ENCODE measurements around the gene ERG.

Gene ERG

GRCh38 chr21:38500073-38500472, 1.8 kb upstream of the ERG start:
- no peak for FAIRE-seq
- DNase-seq (ENCODE audit: low spot score), result no peak

GRCh38 chr21:38499296-38499695, 1.0 kb upstream of the ERG start:
- FAIRE-seq, result no peak
- DNase-seq (ENCODE audit: low spot score), result no peak

GRCh38 chr21:38496224-38496623, 2.1 kb downstream of the ERG start:
- DNase-seq (ENCODE audit: low spot score) (no peak), FAIRE-seq (no peak)

- DNase-seq (ENCODE audit: low spot score) (no peak), FAIRE-seq (no peak)
Measured at GRCh38 chr21:38495696-38496095, 2.6 kb downstream of the ERG start.

GRCh38 chr21:38495242-38495641, 3.0 kb downstream of the ERG start:
- DNase-seq (ENCODE audit: low spot score), result no peak
- FAIRE-seq, result no peak

DNA sequence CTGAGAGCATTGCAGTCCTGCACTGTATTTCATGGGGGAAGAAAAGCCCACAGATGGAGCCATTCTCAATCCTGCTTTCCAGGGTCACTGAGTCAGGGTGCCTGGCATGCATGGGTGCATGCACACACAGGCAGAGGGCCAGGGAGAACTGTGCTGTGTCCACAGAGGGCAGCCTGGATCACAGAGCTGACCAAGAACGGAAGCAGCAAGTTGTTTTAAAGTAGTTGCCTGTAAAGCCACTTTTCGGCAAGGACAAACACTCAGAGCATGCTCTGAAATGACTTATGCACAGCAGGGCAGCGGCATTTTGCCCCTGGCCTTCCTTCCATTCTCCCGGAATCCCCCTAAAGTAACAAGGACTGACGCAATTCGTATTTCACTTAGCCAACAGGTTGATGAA, 3.6 kb downstream of the ERG start:
- peak; percentile 62 for FAIRE-seq

DNA sequence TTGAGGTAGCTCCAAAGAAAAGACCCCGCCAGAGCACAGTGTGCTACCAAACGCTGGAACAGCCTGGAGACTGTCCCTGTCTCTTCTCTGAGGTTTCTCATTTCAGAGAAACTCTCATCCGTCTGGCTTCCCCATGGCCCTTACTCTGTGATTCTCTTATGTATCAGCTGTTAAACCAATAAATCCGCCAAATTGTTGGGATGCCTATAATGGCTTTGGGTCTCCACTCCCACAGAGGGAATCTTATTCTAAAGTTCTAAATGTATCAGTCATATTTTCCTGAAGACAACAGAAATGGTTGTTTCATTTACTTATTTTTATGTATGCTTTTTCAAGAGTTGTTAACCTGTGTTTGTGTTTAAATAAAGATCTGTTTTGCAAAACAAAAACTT, 4.0 kb downstream of the ERG start:
- no peak for FAIRE-seq
- no peak for DNase-seq (ENCODE audit: low spot score)

More for the DNA sequence above, 3.6 kb downstream of the ERG start:
- peak; percentile 55 for DNase-seq (ENCODE audit: low spot score)

- DNase-seq (ENCODE audit: low spot score) (no peak), FAIRE-seq (no peak)
Measured at GRCh38 chr21:38493549-38494250, 4.6 kb downstream of the ERG start.

GRCh38 chr21:38492007-38492406, 6.3 kb downstream of the ERG start:
- FAIRE-seq (no peak), DNase-seq (ENCODE audit: low spot score) (no peak)

DNA sequence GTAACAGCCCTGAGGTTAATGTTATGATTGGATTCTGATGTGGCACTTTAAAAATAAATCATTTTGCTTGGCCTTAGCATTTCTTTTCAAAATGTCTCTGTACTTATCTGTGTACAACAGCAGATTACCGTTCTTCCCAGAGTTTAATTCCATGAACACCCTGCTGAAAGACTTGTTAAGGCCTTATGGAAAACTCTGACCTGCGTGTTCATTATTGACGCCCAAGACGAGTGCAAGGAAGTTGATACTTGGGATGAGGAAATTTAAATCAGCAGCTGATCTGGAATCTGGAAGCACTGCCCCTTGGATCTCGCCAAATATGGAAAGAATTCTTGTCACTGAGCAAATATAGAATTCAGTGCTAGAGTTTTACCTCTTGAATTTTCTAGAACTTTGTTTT, 6.7 kb downstream of the ERG start:
- FAIRE-seq (no peak), DNase-seq (ENCODE audit: low spot score) (no peak)

GRCh38 chr21:38490411-38491020, 7.8 kb downstream of the ERG start:
- DNase-seq (ENCODE audit: low spot score) (no peak), FAIRE-seq (no peak)

DNA sequence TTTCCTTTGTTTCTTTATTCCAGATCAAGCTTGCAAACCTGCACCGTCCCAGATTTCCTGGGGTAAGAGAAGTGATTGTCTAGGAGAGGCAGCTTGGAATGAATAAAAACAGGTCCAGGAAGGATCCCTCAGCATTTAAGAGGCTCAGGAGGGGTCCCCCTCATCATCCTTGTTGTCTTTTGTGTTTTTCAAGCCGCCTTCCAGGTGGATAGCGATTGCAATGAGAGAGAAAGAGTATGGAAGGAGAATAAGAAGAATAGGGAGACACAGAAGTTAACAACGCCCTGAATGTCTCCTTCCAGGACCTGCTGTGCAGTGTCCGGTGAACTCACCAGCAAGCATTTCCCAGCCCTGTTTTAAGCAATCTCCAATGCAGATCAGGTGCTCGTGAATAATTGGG, 8.5 kb downstream of the ERG start:
- DNase-seq (ENCODE audit: low spot score) (no peak), FAIRE-seq (no peak)

GRCh38 chr21:38489271-38489652, 9.0 kb downstream of the ERG start:
- FAIRE-seq (no peak), DNase-seq (ENCODE audit: low spot score) (no peak)

DNA sequence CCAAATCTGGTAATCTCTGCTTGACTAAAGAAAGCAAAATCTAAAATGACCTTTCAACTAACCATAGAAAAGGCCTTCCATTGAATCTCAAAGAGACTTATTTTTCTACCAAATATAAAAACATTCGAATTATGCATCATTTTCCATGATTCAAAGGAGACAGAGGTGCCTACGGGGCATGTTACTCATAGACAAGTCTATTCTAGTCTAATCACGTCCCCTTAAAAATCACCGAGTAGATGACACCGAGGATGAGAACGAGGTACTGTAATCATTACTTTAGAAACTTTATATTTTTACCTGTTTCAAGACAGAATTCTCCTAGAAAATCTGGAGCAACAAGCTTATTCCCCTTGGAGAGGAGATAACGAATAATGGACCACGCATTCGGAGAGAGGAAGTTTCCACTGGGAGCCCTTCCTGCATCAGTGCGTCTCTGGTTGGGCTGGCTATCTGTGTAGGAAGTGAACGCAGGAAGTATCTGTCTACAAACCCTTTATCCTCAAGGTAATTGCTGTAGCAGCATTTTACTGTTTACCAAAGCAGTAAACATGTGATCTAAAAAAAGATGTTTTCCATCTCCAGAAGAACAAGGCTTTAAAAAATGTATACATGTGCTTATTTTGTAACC, 9.5 kb downstream of the ERG start:
- FAIRE-seq (no peak), DNase-seq (ENCODE audit: low spot score) (no peak)

GRCh38 chr21:38487901-38488639, 10.2 kb downstream of the ERG start:
- FAIRE-seq, result no peak
- DNase-seq (ENCODE audit: low spot score), result no peak

DNA sequence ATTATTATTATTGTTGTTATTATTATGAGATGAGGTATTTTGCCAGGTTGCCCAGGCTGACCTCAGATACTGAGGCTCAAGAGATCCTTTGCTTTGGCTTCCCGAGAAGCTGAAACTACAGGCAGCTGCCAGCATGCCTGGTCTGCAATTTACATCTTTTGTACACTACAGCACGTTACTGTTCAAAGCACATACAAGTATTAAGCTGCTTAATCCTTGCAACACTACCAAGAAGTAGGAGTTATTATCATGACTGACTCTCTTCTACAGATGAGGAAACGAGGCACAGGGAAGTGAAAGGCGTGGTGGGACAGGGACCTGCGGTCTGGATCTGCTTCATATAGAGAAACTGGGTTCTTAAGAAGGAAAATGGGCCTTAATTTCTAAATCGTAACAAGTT, 11.6 kb downstream of the ERG start:
- FAIRE-seq, result no peak
- no peak for DNase-seq (ENCODE audit: low spot score)

DNA sequence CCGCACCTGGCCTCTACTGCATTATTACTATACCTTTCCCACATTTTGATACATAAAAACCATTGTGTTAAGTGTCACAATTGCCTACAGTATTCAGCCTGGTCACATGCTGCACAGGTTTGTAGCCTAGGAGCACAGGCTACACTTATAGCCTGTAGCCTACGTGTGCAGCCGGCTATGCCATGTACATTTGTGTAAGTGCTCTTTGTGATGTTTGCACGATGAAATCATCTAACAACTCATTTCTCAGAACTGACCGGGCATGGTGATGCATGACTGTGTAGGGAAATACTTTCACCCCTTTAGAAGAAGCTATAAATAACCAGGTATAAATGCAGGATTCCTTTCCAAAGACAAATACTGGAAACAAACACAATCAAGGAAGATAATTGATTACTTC, 12.1 kb downstream of the ERG start:
- peak; percentile 59 for FAIRE-seq

GRCh38 chr21:38479641-38480525, 18.4 kb downstream of the ERG start:
- DNase-seq (ENCODE audit: low spot score) (no peak), FAIRE-seq (no peak)

More for the DNA sequence above, 12.1 kb downstream of the ERG start:
- DNase-seq (ENCODE audit: low spot score), result peak; percentile 79

DNA sequence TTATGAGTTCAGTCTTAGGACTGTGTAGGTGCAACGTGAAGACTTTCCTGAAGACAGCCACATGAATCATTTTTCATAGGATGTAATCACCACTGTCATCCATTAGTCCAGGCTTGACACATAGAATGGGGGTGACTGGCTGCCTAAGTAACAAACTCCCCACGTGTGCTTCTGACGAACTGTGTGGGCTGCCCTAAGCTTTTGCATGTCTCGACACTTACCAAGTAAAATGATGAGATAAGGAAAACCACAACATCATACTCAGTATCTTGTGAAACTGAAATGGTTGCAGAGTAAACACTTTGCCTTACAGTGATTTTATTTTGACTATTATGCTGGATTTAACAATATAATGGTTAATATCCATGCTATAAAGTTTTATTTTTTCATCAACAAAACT, 19.5 kb downstream of the ERG start:
- FAIRE-seq, result no peak
- DNase-seq (ENCODE audit: low spot score), result peak; percentile 70

DNA sequence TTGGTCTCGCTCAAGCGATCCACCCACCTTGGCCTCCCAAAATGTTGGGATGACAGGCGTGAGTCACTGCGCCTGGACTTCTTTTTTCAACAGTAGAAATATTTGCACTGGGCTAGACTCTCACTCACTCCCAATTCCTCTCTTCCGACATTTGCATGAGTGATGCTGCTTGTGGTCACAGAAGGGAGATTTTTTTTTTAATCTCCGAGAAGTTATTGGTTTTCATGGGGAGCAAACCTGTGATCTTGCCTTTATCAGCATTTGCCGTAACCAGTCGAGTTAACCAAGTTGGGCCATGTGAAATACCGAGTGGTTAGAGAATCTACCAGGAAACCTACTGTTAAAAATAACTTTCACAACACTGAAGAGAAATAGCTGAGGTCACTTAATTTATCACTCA, 21.1 kb downstream of the ERG start:
- peak; percentile 14 for FAIRE-seq
- DNase-seq (ENCODE audit: low spot score), result peak; percentile 61

DNA sequence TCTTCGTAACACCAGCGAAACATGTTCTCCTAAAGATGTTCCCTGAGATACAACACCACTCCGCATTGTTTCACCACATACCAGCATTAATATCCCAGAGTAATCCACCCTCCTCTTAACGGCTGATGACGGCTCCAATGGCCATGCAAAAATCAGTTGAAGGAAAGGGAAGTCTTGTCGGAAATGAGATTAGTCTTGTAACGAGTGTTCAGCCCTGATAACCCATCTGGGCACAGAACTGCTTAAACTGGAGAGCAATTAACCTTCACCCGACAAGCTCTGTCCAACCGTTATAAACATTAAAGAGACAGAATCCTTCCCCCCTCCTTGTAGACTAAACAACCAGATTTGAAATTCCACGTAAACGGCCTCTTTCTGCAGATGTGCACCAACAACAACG, 21.9 kb downstream of the ERG start:
- DNase-seq (ENCODE audit: low spot score), result no peak
- FAIRE-seq, result no peak
